ENCODE results near the gene CCDC197.
A peak's percentile ranks its signal among the peaks of the same experiment; 100 is the strongest.

CCDC197 gene

DNA sequence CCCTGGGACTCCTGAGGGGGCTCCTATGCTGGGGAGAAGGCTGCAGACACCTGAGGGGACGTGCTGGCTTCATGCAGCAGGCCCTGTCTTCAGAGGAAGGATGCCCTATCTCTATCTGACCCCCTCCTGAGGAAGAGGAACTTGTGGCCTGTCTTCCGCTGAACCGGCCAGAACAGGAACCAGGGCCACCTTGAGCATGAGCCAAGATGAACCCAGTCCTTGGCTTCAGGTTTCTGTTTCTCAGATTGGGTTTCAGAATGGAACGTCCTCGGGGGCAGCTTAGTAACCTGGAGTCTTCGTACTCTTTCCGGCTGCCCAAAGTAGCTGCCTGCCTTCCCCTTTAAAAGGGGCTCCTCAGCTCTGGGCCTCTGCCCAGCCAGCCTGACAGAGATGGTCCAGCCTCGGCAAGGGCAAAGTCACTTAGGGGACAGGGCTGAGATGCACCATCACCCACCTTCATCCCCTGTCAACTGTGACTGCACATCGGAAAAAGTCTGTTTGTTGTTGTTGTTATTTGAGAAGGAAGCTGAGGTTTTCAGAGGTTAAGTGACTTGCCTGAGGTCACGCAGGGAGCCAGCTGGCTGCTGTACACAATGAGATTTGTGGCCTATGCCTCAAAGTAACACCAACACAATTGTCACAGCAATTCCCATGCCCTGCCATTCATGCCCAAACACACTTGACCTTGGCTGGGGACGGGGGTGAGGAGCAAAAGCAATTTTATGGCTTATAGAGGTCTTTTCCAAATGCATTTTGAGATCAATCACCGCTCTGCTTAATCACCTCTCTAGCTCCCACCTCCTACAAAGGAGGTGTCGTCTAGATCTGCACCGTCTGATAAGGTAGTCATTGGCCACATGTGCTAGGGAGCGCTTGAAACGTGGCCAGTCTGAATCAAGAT lies 34.1 kb upstream of the CCDC197 start:
- DNase-seq: no peak

DNA sequence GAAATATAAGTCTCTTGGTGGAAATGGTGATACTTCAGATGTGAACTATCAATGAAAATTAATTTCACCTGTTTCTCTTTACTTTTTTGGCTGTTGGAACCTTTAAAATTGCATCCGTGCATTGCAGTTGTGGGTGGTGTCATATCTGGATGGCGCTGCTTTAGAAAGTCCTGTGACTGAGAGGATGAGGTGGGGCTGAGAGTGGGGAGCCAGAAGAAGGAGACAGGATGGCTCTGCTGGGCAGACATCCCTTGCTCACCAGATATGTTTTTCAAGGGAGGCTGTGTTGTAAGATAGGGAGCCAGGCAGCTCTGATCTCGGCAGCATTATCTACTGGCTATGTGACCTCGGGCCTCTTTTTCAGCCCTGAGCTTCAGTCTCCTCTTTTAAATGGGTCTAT lies 33.4 kb upstream of the CCDC197 start:
- DNase-seq: no peak

DNA sequence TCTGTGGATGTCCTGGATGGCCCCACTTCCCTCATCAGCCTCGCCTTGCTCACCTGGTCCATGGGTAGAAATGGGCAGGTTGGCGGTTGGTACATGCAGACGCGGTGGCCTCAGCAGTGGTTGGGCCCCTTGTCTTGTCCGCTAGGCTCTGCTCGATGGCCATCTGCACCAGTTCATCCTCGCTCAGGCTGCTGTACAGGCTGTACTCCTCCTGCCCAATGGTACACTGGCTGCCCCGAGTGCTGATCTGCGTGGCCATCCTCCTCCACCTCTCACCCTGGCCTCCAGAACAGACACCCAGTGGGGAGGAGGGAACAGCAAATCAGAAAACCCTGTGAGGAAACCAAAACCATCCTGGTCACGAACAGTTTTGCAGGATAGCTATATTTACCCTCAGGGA lies 32.8 kb upstream of the CCDC197 start:
- DNase-seq: no peak

DNA sequence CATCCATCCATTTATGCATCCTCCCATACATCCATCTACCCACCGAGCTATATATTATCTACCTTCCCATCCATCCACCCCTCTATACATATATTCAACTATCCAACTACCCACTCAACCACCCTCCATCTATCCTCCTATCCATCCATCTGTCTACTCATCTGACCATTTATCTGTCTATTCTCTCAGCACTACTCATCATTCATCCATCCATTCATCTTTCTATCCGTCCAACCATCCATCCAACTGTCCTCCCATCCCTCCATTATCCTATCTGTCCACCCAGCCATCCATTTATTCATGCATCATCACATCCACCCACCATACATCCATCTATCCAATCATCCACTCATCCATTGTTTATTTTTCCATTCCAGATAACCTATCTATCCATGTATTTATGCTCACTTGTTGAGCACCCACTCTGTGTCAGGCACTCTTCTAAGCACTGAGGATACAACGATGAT lies 32.2 kb upstream of the CCDC197 start:
- no peak for DNase-seq

DNA sequence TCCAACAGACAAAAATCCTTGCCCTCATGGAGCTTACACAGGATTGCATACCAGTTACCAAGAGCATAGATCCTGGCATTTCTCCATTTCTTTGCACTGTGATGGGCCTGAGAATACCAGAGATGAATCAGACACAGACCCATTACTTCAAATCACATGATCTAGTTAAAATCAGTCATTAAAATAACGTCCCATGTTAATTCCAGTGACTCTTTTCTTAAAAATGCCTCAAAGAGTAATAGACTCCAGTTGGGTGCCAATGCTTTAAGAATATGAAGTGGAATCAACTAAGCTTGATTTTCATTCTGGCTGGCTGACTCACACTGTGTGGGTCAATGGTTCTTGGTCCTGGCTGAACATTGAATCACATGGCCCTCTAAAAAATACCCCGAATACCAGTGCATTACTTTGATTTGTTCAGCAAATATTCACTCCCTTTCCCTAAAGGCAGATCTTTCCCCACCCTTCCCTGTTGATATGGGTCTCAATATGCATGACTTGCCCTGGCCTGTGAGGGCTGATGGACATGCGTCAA lies 31.7 kb upstream of the CCDC197 start:
- peak; percentile 92 for DNase-seq

DNA sequence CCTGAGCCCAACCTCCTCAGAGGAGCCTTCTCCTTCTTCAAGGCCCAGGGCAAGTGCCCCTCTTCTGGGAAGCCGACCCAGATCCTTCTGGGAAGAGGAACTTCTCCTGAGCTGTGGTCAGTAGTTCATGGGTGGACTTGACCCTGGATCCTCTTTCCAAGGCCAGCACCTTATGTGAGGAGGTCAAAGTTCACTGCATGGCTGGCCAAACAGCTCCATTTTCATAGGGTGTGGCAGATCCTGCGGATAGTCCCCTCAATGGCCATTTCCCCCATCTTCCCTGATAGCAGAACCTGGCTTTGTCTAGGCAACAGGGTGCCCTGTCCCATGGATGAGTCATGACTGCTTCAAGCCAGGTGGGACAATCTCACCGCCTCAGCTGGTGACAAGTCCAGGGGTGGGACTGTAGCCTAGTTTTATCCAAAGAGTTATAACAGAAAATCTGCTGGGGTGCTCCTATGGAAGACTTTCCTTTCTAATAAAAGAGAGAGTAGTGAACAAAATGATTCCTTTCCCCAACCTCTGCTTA lies 31.1 kb upstream of the CCDC197 start:
- no peak for DNase-seq

DNA sequence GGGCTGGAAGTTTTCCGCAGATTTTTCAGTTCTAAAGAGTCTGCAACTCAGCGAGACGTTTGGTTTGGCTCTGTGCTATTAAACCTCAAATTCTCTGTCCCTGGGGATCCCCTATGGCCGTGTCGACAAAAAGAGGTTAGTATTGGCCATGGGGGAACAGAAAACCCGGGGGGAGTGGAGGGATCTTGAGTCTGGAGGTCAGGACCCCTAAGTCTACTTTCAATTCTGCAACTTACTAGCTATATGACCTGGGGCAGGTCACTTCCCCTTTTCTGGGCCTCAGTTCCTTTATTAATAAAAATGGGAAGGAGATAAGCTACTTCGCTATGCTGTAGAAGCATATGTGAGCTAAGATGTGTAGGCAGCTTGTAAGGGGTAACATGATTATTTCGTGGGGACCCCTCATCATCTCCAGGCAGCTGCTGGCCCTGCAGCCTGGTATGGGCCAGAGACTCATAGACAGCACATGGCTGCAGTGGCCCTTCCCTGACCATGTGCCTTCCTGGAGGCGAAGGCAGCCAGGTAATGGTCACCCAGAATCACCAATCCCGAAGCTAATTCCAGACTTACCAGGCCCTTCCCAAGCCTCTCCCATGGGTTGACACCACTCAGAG lies 29.4 kb upstream of the CCDC197 start:
- DNase-seq: no peak

DNA sequence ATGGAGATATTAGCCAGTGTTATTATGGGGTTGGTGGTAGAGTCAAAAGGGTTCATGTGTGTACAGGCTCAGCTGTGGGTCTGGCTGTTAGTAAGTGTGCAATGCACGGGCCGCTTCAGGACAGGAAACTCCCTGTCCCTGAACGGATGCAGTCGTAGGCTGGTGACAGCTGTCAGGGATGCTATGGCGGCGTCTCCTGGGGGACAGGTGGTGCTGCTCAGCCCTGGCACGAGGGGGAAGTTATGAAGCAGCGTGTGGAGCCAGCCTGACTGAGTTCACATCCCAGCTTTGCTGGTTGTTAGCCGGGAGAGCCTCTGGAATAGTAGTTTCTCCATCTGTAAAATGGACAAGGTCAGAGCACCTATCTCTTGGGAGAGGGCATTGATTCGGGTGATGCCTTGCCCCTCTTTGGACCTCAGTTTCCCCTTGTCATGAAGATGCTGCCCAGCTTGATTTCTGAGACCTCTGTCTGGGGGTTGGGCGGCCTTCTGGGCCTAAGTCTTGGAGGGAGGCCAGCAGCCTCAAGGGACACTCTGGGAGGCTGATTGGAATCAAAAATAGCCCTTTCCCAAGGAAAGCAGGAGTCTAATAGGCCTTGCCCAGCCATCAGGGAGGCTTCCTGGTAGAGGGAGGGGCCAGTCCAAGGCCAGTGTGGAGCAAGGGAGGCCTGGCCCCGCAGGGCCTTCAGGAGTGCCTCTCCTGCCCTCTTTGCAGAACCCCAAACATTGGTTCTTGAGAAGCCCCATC lies 27.8 kb upstream of the CCDC197 start:
- DNase-seq: no peak

DNA sequence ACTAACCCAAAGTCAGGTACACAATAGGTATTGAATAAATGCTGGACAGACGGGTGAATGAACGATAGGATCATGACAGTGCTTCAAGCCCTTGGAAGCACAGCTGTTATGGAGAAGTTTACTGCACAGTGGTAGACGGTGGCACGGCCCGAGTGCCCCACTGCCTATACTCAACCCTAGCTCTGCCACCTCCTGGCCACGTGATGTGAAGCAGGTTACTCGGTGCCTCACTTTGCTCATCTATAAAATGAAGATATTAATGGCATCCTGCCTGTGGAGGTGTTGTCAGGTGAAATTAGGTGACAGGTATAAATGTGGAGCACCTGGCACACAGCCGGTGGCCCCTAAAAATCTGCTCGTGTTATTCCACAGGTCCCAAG lies 26.5 kb upstream of the CCDC197 start:
- no peak for DNase-seq

DNA sequence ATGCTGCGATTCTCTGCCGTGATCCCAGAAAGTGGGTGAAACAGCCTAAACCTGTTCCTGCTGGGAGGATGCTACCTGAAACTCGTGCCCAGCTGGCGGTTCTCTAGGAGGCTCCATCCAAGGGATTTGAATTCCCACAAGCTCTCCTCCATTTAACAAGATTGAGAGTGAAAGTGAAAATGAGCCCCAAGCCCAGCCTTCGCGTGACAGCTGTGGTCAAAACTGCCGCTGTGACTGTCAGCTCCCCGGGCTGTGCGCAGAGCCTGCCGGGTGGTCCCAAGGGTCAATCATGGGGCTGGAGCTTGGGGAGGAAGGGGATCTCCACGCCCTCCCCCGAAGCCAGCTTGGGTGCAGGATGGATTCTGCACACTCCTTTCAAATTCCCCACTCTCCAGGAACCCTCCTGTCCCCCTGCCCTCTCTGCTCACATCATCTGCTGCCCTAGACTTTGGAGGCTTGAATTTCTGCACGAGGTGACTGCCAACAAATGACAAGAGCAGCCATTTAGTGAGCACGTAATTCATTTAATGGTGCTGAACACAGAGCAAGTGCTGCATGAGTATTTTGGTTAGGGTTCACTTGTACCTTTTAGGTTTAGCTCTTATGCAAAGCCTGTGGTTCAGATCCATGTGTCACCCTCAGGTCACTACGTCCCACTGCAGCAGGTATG lies 26.0 kb upstream of the CCDC197 start:
- no peak for DNase-seq

DNA sequence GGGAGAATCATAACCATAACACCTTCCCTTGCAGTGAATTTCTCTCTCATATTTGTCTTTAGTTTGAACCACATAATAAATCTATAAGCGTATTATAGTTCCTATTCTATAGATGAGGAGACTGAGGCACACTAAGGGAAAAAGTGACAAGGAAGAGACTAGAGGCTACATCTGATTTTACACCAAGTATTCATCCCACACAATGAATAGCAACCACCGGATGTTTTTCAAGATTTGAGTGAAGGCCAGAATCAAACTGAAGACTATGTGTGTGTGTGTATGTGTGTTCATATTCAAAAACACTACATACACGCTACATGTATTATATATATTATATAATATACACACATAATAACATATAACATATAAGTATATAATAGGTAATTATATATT lies 25.5 kb upstream of the CCDC197 start:
- DNase-seq: no peak

DNA sequence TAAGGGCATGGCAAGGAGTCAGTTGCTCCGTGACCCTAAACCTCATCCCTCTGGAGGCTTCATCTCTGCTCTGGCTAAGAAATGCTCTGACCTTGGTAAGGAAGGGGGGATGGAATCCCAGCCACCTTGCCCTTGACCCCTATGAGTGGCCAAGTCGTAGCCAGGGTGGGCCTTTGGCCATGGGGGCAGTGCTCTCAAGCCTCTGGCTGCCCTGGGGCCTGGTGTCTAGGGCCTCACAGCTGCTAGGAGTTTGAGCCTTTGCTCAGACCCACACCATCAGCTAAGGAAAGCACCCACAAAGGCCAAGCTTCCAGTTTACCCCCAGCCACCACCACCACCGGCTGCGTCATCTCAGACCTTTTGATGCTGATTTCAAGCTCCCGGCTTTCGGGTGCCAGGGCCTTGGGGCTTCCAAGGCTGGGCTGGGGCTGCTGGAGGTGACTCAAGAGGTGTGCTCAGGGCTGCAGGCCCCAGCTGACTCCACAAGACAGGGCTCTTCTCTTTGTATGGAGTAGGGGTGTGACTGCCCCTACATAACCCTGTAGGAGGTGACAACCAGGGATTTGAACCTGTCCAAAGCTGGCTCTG lies 24.4 kb upstream of the CCDC197 start:
- no peak for DNase-seq

DNA sequence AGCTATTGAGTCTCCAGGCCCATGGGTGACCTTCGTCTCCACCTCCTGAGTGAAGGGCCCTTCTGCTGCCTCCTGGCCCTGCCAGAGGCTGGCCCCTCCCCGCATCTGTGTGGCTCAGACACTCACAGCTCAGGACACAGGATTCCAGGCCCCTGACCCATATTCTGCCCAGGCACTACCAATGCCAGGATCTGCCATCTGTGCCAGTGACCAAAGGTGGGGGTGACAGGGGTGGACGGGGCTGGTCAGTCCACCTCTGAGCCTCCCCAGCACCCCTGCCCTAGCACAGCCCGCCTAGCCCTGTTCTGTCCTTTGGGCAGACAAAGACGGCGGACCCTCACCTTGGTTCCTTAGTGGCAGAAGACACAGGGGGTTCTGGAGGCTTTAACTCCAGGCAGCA lies 23.5 kb upstream of the CCDC197 start:
- DNase-seq: no peak

DNA sequence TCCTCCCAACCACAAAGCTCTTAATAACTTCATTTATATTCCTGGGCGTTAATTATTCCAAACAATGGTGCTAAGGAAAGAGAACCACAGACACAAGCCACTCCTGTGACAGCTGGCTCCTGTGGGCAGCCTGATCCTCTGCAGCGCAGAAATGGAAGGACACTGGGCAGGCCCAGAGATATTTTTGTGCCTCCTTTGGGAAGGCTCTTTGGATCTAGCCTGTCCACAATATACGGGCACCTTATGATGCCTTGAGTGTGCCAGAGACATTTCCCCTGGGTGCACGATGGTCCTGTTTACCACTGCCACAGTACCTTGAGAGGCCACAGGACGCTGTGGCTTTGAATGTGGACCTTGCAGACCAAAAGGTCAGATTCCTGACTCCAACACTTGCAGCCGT lies 22.8 kb upstream of the CCDC197 start:
- DNase-seq: no peak

DNA sequence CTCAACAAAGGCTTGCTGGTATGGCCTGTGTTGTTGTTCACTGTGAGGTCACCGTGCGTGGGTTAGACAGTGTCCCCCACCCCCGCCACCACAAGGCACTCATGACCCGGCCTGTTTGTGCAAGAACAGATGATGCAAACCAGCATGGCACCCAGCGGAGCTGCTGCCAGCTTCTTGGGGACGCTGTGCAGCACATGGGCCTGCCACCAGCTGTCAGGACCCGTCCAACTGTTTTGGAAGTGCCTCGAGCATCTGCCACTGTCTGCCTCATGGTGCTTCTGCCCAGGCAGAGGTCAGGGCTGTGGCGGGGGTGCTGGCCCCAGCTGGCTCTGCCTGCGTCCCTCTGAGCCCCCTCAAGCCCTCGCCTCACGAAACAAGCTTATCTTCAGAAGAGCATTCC lies 22.3 kb upstream of the CCDC197 start:
- DNase-seq: no peak

DNA sequence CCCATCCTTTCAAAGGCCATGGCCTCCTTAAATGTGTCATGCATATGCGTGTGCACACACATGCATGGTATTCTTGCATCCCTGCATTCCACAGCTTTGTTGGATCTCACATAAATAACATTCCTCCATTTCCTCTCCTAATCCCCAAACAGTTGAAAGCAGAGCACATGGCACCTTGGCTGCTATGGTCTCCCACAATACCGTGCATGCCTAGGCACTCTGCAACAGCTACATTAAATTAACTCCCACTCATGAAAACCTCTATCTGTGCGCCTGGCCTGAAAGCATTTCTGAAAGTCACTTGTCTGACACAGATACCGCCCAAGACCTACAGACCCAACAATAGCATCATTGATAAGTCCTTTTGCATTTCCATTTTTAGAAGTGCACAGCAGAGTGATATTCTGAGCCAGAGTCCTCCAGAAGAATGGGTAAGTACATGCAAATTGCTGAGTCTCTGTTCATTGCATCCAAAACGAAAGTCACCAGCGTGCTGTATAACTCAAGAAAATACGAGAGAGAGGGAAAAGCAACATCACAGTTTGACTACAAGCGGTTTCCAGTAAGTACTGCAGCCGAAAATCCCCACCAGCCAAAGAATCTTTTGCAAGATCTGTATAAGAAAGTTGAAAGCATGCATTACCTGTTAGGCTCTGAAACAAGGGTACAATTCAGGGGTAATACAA lies 21.2 kb upstream of the CCDC197 start:
- peak; percentile 28 for DNase-seq

DNA sequence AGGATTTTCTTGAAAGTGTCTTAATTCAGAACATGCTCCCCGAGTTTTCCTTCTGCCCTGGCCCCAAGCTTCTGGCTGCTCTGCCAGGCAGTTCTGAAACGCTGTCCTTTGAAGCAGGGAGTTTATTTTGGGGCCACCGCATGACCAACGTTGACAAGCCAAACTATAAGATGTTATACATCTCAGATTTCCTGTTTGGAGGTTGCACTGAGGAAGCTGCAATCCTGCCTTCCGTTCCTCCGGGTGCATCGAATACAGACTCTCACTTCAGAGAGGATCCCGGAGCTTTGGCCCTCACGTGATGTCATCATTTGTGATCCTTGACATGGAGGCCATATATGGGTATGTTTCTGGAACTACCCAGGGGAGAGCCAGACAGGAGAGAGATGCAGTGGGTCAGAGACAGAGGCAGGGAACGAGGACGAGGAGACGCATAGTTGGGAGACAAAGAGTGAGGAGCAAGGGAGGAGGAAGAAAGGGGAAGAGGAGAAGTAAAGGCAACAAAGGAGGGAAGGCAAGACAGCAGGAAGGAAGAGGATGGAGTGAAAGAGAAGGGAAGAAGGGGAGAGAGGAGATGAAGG lies 20.5 kb upstream of the CCDC197 start, which contains the start of gene ASB2:
ASB2 (minus strand) TSS at position 94 of the 581 bp plus-strand sequence. CDS start 12,031 bp downstream, outside the sequence.
- no peak for DNase-seq

DNA sequence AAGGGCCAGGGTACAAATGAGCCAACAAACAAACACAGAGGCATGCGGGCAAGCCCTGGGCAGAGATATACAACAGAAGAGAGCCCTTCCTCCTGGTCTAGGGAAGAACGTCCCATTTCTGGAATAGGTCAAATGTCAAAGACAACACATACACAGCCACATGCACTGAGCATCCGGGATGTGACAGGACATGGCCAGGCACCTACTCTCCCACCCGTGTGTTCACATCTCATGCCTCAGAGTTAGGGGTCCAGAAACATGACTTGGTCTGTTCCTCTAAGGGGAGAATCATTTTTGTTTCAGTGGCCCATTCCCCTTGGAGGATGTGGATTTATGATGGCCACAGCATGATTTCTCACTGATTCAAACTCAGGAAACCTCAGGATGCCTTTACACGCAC lies 19.9 kb upstream of the CCDC197 start:
- no peak for DNase-seq

DNA sequence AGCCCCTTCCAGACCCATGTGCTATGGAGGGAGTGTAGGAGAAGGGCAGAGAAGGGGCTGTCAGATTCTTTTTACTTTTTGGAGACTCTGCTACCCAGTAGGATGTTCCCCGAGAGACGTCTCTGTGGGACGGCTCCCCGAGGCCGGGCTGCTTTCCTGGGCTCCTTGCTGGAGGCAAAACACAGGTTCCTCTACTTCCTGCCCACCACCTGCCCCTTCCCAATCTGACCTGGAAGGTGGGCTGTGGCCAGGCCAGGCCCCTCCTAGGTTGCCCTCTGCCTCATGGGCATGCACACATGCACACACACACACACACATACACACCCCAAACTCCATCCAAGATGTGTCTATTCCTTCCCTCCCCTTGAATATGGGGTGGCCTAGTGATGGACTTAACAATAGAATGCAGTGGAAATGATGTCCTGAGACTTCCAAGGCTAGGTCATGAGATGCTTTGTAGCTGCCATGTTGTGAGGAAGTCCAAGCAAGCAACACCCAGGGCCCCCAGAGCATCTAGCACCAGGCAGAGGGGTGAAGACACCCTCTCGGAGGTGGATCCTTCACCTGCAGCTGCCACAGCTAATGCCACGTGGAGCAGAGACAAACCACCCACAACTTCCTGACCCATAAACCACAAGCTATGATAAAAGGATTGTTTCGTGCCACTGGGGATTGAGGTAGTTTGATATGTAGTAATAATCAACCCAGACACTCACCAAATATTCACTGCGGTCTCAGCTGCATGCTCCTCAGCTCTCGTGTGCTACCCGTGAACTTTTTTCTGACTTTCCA lies 19.1 kb upstream of the CCDC197 start:
- DNase-seq: no peak

DNA sequence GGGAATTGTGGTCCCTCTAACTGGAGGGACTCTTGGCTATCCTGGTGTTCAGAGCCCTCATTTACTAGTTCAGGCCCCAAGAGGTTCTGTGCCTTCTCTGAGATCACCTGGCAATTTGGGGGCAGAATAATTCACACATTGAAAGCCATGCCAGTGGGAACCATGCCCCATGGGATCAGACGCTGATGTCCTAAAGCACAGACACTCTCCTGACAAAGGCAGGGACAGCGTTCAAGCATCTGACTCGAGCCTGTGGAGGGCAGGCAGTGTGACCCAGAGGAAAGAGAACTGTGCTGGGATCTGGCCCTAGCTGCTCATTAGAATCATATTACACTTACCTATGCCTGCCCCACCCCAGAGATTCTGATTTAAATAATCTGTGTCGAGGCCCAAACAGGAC lies 18.4 kb upstream of the CCDC197 start:
- DNase-seq: no peak

Measured in fibroblast of upper back skin (primary cell).